ENCODE measurements around the gene CRTAC1.

DNA sequence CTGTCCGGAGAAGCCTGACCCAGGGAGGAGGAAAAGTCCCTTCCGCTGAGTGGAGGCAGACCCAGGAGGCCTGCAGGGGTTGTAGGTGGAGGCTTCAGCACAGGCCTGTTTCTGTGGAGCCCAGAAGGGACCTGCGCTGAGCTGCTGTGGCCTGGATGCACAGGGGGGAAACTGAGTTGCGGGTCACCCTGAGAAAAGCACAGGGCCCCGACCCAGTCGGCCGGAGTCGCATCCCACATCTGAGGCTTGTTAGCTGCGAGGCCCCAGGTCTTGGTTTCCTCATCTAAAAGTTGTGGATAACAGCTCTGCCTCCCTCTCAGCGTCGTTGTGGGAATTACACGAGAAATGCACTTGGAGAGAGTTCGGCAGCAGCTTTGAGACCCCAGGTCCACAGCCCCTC, 104.4 kb downstream of the CRTAC1 start:
- TF ChIP-seq, protein P1, sequence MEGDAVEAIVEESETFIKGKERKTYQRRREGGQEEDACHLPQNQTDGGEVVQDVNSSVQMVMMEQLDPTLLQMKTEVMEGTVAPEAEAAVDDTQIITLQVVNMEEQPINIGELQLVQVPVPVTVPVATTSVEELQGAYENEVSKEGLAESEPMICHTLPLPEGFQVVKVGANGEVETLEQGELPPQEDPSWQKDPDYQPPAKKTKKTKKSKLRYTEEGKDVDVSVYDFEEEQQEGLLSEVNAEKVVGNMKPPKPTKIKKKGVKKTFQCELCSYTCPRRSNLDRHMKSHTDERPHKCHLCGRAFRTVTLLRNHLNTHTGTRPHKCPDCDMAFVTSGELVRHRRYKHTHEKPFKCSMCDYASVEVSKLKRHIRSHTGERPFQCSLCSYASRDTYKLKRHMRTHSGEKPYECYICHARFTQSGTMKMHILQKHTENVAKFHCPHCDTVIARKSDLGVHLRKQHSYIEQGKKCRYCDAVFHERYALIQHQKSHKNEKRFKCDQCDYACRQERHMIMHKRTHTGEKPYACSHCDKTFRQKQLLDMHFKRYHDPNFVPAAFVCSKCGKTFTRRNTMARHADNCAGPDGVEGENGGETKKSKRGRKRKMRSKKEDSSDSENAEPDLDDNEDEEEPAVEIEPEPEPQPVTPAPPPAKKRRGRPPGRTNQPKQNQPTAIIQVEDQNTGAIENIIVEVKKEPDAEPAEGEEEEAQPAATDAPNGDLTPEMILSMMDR (conservative IDR thresholded peaks at IDR 0.05), result no peak
- no peak for TF ChIP-seq ZFX (IDR thresholded peaks at IDR 0.05)
